HG03064 (cell line): ENCODE data around the gene IL17RC.

Source experiments
- ATAC-seq: cut with Tn5 transposase; IDR thresholded peaks from one replicate; pipeline ENCODE4 v1.9.1; 2021; ENCODE audit warnings: low read depth; ENCODE audit not compliant: unreplicated experiment

Gene IL17RC

DNA sequence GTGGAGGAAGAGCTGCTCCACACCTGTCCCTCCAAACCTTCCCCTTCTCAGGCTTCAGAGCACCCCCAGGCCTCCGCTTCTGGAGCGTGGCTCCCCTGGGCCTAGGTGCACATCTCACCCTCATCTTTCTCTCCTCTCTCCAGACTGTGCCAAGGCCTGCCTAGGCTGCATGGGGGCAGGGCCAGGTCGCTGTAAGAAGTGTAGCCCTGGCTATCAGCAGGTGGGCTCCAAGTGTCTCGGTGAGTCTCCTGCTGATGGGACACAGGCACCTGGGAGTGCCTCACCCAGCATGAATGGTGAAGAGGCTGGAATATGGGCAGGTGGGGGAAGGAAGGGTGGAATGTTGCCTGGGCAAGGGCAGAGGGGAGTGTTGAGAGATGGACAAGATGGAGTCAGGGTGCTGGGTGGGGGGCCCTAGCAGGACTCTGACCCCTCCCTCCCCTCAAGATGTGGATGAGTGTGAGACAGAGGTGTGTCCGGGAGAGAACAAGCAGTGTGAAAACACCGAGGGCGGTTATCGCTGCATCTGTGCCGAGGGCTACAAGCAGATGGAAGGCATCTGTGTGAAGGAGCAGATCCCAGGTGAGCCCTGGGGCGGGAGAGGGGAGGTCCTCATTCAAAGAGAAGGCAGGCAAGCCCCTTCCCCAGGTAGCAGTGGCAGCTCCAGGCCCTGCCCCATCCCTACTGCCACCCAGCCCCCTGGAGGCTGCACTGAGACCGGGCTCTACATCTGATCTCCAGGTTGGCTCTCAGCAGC lies 26.2 kb downstream of the IL17RC start:
- ATAC-seq = no peak

DNA sequence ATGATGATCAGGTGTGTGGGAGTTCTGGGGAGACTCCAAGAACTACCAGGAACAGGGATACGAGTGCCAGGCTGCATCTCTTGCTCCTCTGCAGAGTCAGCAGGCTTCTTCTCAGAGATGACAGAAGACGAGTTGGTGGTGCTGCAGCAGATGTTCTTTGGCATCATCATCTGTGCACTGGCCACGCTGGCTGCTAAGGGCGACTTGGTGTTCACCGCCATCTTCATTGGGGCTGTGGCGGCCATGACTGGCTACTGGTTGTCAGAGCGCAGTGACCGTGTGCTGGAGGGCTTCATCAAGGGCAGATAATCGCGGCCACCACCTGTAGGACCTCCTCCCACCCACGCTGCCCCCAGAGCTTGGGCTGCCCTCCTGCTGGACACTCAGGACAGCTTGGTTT lies 27.4 kb downstream of the IL17RC start:
- ATAC-seq = no peak

DNA sequence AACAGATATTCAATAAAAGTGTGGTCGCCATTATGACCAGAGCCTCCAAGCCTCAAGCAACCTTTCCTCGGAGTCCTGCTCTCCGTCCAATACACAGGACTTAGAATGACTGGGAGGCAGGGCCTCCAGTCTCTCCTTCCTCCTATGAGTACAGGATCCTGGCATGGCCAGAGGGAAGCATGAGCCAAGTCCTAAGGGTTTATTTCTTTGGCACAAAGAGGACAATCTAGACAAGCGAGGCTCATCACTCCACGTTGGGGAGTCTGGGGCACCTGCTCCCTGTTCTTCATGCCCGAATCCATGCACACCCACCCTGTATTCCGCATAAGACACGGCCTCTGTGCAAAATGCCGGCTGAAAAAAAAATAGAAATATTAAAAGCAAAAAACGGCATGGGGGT lies 28.5 kb downstream of the IL17RC start:
- ATAC-seq = no peak

DNA sequence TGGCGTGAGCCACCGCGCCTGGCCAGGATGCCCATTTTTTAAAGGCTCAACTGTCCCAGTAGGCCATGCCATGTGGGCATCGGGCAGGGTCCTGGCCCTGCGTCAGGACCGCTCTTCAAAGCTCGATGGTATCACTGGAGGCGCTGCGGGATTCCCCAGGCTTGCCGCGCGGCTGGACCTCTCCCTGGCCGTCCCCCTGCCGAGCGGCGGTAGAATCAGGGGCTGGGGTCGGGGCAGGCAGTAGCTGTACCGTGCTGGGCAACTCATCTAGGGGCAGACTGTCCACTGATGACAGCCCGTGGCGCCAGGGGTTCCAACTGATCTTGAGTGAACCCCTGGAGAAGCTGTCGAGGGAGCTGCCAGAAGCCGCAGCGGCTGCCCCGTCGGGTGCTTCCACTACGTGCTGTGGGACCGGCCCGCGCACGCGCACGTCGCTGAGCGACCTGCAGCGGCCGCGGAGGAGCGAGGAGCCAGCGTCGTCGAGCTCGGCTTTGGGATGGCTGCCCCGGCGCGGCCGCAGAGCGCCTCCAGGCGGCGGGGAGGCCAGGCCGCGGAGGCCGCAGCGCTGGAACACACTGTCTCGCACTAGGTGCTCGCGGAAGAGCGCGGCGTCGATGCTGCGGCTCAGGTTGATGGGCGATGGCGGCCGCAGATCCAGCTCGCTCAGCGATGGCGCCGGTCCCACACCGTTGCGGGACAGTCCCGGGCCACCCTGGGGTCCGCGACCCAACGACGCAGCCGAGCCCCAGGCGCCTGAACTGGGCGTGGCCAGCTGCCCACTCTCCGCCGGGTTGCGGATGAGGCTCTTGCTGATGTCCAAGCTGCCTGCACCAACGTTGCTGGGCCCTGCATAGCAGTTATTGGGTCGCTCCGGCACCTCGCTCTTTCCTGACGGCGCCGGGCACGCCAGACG lies 29.5 kb downstream of the IL17RC start:
- no peak for ATAC-seq

DNA sequence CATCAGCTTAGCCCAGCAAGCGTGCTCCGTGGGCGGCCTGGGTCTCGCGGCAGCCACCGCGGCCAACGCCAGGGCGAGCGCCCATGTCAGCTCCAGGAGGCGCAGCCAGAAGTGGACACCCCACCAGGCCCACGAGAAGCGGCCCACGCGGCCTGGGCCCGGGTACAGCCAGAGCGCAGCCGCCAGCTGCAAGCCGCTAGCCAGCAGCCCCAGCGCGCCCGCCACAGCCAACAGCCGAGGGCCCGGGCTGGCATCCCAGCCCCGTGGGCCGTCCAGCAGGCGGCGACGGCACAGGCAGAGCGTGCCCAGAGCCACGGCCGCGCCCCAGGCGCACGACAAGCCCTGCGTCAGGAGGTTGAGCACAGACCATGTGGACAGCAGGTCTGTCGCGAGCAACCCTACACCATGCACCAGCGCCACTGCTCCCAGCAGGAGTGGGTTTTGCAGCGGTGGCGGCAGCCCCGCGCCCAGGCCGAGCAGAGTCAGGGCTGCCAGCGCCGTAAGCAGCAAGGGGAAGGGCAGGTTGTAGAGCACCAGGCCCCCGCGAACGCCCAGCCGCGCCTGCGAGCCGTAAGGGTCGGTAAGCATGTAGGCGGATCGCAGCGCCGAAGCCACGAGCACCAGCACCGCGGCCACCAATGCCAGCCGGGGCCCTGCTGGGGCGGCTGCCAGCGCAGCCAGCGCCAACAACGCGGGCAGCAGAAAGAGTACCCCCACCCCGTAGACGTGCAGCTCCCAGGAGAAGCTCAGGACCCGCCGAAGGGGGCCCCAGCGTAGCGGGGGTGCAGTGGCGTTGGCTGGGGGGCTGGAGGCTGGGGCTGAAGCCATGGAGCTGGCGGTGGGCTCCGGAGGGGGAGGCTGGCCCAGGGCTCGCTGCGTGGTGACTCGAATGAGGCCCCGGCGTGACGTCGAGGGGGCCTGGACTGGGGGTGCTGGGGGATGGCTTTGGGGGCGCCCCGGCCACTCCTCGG lies 30.4 kb downstream of the IL17RC start:
- ATAC-seq = no peak

DNA sequence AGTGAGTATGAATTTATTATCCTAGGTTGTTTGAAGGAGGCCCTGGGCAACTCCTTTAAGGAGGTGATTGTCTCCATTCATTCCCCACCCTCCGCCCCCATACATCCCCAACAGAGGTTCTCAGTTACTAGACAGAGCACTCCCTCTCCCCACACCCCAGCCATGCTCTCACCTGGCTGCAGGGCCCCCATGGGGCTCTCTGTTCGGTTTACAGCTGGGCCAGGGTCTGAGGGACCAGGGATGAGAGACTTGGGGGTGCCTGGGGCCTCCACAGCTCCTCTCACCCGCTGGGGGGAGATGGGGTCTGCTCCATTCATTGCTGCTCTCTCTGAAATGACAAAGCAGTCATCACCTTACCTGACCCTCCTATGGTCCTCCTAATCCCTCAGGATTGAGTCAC lies 31.7 kb downstream of the IL17RC start:
- ATAC-seq = no peak

DNA sequence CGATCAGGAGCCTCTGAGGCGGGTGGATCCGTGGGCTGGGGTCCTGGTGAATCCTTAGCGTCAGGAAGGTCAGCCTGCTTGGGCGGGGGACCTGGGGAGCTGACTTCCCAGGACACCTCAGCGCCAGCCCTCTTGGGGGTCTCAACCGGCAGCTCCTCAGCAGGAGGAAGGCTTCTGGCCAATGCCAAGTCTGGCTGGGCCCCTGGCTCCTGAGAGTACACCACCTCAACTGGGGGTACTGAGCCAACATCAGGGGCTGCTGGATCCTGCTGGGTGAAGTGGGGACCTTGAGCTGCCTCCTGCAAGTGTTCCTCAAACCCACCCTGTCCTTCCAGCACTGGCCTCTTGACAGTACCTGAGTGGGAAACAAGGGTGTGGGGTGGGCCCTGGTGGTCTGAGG lies 32.2 kb downstream of the IL17RC start:
- ATAC-seq = no peak

DNA sequence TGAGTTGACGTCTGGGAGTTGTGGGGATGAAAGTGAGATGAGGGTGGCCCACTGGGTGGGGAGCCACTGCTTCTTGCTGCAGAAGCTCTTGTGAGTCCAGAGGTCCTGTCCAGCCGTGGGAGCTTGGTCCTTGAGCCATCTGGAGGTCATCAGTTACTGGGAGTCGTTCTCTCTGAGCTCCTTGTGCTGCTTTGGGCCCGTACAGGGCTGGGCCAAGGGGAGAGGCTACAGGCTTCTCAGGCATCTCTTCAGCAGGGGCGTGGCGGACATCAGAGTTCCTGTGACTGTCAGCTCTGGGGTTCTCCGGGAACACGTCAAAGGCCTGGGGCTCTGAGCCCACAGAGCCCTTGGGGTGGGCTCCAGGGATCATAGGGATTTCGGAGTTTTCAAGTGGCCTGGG lies 32.7 kb downstream of the IL17RC start:
- ATAC-seq = no peak

DNA sequence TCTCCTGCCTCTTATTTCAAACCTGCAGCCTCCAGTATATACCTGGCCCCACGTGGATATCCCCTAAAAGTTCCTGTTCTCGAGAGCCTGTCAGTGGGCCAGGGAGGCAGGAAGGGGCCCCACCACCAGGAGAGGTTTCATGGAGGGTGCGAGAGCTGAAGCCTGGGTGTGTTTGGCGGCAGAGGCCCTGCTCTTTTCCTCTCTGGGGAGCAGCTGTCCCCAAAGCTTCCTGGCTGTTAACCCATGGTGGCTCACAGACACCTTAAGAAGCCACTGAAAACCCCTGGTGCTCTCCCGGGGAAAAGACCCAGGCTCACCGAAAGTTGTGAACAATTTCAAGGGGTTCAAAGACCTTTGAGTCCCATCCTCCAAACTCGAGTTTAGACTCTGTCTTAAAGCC lies 34.2 kb downstream of the IL17RC start:
- ATAC-seq = no peak

DNA sequence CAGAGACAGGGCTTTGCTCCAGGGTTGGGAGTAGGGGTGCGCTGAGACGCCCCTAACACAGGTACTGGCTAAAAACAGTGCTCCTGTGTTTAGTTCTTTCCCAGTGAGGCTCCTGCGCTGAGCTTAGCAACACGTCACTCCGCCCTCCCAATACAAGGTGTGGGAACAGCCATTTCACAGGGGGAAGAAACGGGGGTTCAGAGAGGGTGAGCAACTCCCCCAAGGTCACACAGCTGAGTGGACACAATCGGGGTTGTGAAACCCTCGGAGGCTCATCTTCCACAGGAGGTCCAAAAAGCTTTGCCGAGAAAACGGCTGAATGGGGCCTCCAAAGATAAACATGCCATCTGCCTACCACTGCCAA lies 34.7 kb downstream of the IL17RC start:
- peak; percentile 12 for ATAC-seq

DNA sequence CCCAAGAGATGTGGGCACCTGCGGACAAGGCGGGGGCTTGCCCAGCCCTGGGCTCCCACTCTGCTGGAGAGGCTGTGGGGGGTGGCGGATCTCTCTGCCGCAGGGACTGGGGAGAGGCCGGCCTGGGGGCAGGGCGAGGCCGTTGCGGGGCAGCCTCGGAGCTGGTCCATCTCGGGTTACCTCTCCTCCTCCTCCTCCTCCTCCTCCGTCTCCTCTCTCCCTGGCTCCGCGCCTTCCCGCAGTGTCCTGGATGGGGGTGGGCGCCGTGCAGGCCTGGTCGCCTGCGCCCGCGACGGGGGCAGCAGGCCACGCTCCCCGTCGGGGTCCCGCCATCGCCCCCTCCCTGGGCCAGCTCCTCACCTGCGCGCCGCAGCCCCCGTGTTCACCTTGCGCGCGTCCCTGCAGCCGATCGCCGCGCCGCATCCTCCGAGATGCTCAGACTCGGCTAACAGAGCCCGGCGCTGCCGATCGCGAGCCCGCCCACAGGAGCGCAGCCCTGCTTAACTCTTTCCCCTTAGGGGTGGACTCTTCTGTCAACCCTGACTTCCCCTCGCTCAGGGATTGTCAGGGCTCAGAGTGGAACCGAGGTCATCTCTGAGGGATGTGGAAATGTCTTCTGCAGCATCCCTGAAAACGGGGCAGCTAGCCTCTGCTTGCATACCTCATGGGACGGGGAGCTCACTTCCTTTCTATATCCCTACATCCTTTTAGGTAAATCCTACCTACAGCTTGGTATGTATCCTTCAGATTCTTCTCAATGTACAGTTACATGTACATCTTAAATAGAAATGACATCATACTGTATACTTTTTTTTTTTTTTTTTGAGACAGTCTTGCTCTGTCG lies 35.3 kb downstream of the IL17RC start, which contains the start of gene PRRT3:
TSS of gene PRRT3 (minus strand) at position 447 of the 844 bp plus-strand sequence. CDS start 2,293 bp downstream, outside the sequence.
- peak; percentile 67 for ATAC-seq

DNA sequence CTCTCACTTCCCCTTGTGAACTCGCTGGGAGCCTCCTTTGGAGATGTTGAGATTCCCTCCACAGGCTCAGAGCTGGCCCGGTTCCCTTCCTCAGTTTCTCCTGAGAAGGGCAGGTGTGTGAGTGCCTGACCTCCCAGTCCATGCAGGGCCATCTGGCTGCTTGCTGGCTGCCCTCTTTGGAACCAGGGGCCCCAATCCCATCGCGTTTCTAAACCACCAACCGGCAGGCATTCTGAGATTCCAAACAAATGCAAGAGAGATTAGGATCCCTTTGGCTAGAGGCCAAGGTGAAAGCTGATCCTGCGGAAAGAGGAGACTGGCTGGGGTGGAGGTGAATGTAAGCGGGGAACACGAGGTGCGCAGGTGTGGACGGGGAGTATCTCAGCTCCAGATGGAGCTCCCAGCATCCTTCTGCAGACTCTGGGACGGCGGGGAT lies 38.2 kb downstream of the IL17RC start:
- ATAC-seq = no peak

DNA sequence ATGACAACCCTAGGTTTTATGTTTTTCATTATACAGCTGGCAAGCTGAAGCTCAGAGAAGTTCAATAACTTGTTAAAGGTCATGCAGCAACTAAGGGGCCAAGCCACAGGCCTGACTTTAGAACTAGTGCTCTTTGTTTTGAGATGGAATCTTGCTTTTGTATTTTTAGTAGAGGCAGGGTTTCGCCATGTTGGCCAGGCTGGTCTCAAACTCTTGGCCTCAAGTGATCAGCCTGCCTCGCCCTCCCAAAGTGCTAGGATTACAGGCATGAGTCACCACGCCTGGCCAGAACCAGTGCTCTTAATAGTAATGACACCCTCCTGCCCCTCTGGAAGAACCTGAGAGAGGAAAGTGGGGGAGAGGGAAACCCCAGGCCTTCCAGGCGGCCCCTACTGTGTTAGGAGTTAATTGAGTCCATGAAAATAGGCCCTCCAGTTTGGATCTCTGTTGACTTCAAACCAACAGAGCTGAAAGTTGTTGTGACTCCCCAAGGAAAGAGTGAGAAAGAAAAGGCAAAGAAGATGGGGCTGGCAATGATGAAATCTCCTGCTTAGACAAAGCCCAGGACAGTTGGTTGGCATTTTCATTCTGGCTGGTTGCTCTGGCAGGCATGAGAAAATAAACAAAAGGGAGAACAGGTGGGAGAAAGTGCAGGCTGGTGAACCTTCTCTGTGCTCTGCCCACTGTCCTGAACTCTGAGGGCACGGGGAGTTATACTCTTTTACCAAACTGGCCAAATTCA lies 38.9 kb downstream of the IL17RC start:
- no peak for ATAC-seq

DNA sequence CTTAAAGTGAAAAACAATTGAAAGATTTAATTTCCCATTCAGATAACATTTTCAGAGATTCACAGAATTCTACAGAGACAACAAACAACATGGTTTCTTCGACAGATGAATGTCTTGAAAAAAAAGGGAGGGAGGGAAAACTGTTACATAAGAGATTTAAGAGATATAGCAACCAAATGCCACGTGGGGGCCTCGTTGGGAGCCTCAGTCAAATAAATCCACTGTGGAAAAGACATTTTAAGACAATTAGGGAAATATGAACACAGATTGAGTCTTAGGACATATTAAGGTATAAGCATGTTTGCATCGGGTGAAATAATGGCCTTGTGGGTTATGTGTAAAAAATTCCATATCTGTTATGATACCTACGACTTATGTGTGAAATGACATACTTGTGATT lies 40.3 kb downstream of the IL17RC start:
- no peak for ATAC-seq

DNA sequence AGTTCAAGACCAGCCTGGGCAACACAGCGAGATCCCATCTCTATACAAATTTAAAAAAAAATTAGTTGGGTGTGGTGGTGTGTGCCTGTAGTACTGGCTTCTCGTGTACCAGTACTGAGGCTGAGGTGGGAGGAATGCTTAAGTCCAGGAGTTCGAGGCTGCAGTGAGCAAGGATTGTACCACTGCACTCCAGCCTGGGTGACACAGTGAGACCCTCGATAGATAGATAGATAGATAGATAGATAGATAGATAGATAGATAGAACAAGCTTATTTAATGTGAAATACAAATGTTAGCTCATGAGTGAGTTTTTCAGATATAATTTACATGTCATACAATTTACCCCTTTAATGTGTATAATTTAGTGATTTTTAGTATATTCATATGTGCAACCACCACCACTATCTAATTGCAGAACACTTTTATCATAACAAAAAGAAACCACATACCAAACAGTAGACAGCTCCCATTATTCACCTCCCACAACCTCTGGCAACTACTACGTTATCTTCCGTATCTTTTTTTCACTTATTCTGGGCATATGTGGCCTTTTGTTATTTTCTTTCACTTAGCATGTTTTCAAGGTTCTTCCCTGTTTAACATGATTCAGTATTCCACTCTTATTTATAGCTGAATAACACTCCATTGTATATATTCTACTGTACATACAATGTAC lies 48.4 kb downstream of the IL17RC start:
- ATAC-seq = no peak

DNA sequence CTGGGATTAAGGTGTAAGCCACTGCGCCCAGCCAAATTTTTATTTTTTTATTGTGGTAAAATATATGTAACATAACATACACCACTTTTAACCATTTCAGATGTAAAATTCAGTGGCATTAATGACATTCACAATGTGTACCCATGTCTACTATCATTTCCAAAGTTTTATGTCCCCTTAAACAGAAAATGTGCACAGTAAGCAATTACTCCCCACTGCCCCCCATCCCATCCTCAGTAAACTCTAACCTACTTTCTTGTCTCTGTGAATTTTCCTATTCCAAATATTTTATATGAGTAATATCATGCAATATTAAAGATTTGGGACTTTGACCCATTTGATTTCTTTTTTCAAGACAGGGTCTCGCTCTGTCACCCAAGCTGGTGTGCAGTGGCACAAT lies 49.9 kb downstream of the IL17RC start:
- no peak for ATAC-seq

DNA sequence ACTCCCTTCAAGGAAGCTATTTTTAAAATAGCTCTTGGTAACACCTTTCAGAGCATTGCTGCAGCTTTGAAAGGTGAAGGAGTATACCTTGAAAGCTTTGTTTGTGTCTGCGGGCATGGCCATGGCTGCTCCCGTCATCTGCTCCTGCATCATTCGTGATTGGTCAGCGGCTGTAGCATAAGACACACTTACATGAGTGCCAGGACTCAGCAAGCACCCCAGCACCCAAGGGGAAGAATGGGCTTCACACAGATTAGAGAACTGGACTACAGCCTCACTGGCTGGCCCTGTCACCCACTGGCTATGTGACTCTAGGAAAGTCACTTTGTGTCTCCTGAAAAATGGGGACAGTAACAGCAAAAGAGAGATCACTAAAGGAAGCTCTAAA lies 52.7 kb downstream of the IL17RC start:
- ATAC-seq = no peak

DNA sequence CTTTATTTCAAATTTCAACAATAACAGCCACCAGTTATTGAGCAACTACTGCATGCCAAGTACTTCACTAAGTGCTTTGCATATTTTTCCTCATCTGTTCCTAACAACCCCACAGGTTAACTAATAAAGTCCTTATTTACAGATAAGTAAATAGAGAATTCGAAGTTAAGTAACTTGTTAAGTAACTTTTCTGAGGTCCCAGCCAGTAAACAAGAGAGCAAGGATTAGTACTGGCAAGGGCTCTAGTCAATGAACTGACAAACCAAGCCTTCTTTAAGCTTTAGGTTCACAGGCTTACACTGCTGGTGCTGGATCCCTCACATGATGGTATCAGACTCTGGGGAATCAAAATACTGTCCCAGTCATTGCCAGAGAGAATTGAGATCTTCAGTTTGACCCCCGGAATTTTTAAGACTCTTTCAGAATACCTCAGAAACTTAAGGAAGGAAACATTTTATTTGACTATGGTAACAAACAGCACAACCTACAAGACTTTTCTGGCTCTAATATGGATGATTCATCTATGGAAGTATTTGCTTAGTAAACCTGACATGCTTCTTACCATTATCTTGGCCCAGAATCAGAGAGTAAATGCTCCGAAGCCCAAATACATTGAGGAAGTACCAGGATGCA lies 53.2 kb downstream of the IL17RC start:
- ATAC-seq = no peak
